K562 (cell line): ENCODE measurements around the gene TMEM209. TPM values are rescaled to one million over a fixed set of nuclear protein-coding genes. Genes with fewer than 3 reads are reported as not detected.

Source experiments
- STAT5A ChIP-seq: IDR thresholded peaks from 2 replicates; pipeline ENCODE4 v1.6.1; 2012; ENCODE audit warnings: low read length, inconsistent platforms, borderline replicate concordance
- ZBTB40 ChIP-seq, 2 experiments: fragments of 450-650 bp in 1 of 2; sonication (generic) in 1 of 2; formaldehyde crosslinking in 1 of 2; IDR thresholded peaks; 2 replicates each; pipeline versions ENCODE4 v1.7.1 to v1.9.0; 2016 to 2022; ENCODE audit warnings: inconsistent platforms in 1 of 2, mild to moderate bottlenecking in 1 of 2, missing genetic modification reagents in 1 of 2
- ZHX1 ChIP-seq: fragments of 150-350 bp; conservative IDR thresholded peaks from 2 replicates; pipeline ENCODE4 v1.6.1; 2014; ENCODE audit warnings: low read length
- polyA plus RNA-seq, 8 experiments: library from polyadenylated mRNA; depleted of rRNA in 4 of 8; stranded (reverse) in 5 of 8; unstranded in 3 of 8; fragments of >200 nt; fragmentation: Nextera tagmentation in 2 of 8; fragmentation: Illumina TruSeq in 1 of 8; extraction: Ambion mirVana in 2 of 8; extraction: Trizol in 1 of 8; gene quantifications; 2 replicates each; pipeline versions ENCODE4 v1.2.1 to v1.2.3, GENCODE V29; 2011 to 2014; ENCODE audit warnings: inconsistent platforms in 1 of 8, missing spikeins in 1 of 8
- total RNA-seq, 7 experiments: library from RNA; depleted of rRNA in 6 of 7; stranded (reverse); fragments of >200 nt in 6 of 7; fragmentation: Illumina TruSeq in 2 of 7; extraction: Trizol in 2 of 7; gene quantifications; 2 replicates each; pipeline versions ENCODE4 v1.2.1 to v1.2.3, GENCODE V29; 2011 to 2021; ENCODE audit warnings: low replicate concordance in 1 of 7

Gene TMEM209
- total and polyA plus RNA-seq, 9 of the 15 experiments (the other 6 are each of a cell fraction or from before 2014, with no cell fraction given): 36.8 to 116 (median 76.6) TPM

GRCh38 chr7:130137207-130137606, 68.0 kb downstream of the TMEM209 start (continued):
- TF ChIP-seq ZBTB40 (IDR thresholded peaks at IDR 0.05) (no peak), ZBTB40 (CRISPR knock-in tag; IDR thresholded peaks at IDR 0.05) (no peak), STAT5A (no peak), ZHX1 (no peak)
- TF ChIP-seq, all 486 proteins: peak for 7
